HCT116 (cell line): ENCODE results near the gene ISX. TPM values are rescaled to one million over a fixed set of nuclear protein-coding genes. Genes with fewer than 3 reads are reported as not detected.

ENCODE experiments used
- ATAC-seq: fragments of 200-7000 bp; cut with Tn5 transposase; 2 replicates; pipeline ENCODE4 v1.9.1; 2020; ENCODE audit warnings: mild to moderate bottlenecking, moderate library complexity
- BruUV-seq: library from RNA; stranded (reverse); fragments of 400-500 nt; replicated peaks from 2 replicates; lab custom pipeline; 2021; lab: Mats Ljungman, UMichigan
- CTCF ChIA-PET: fragments of 300-600 bp; sonication (Branson Sonifier 250); formaldehyde crosslinking; loops from one replicate; lab custom pipeline; 2021; ENCODE audit warnings: antibody characterized with exemption; lab: Charles Lee
- POLR2A ChIA-PET: fragments of 300-600, 350-600 bp; sonication (Branson Sonifier 250); formaldehyde crosslinking; loops from one replicate; lab custom pipeline; 2021; ENCODE audit warnings: antibody characterized with exemption; lab: Charles Lee
- RAD21 ChIA-PET, 2 experiments: fragments of 300-600 bp; sonication (Branson Sonifier 250); formaldehyde crosslinking; loops; one replicate each; lab custom pipeline; 2023; ENCODE audit warnings: low total read pairs in 2 of 2; ENCODE audit not compliant: uncharacterized antibody in 2 of 2, unreplicated experiment in 2 of 2, low non-redundant PET in 1 of 2; lab: Charles Lee
- DNase-seq: peaks from one replicate; pipeline ENCODE4 v3.0.0-alpha.2; 2010; ENCODE audit warnings: low read depth, low spot score
- H2AFZ ChIP-seq: fragments of 200-600 bp; shearing (Covaris generic), sonication (generic); 2 replicates; pipeline ENCODE4 v1.6.1; 2017; ENCODE audit warnings: low read depth, mixed run types, mixed read lengths, antibody characterized with exemption, low read length; ENCODE audit not compliant: poor library complexity, severe bottlenecking
- H3K27ac ChIP-seq: 2 replicates; pipeline ENCODE4 v1.5.1; 2012; ENCODE audit warnings: low read depth, low read length
- H3K27me3 ChIP-seq: fragments of 200-600 bp; sonication (generic); 2 replicates; pipeline ENCODE4 v1.6.1; 2016; ENCODE audit warnings: mixed run types, low read length, mixed read lengths; ENCODE audit not compliant: insufficient read depth
- H3K36me3 ChIP-seq, 2 experiments: fragments of 200-500 bp in 1 of 2; fragments of 200-600 bp in 1 of 2; sonication (Bioruptor generic) in 1 of 2; sonication (generic) in 1 of 2; 2 replicates each; pipeline versions ENCODE4 v1.5.1 to v1.6.1; 2014 to 2016; ENCODE audit warnings: low read length in 2 of 2, inconsistent platforms in 1 of 2, mixed read lengths in 1 of 2, mixed run types in 1 of 2; ENCODE audit not compliant: insufficient read depth in 2 of 2, control insufficient read depth in 1 of 2
- H3K4me1 ChIP-seq, 2 experiments: fragments of 200-600 bp in 1 of 2; sonication (generic) in 1 of 2; 2 replicates each; pipeline versions ENCODE4 v1.5.1 to v1.6.1; 2012 to 2017; ENCODE audit warnings: low read length in 2 of 2, inconsistent platforms in 1 of 2, mild to moderate bottlenecking in 1 of 2, mixed read lengths in 1 of 2, mixed run types in 1 of 2, moderate library complexity in 1 of 2; ENCODE audit not compliant: insufficient read depth in 2 of 2, control insufficient read depth in 1 of 2
- H3K4me2 ChIP-seq: fragments of 200-600 bp; sonication (generic); 2 replicates; pipeline ENCODE4 v1.6.1; 2017; ENCODE audit warnings: mixed run types, low read length, mixed read lengths
- H3K4me3 ChIP-seq, 2 experiments: fragments of 200-600 bp in 1 of 2; sonication (generic) in 1 of 2; replicated peaks in 1 of 2; 2 replicates each; pipeline ENCODE4 v1.5.1; 2011 to 2016; ENCODE audit warnings: low read length in 2 of 2, control low read depth in 1 of 2, low read depth in 1 of 2, mild to moderate bottlenecking in 1 of 2, mixed read lengths in 1 of 2, mixed run types in 1 of 2
- H3K79me2 ChIP-seq: fragments of 200-600 bp; sonication (generic); 2 replicates; pipeline ENCODE4 v1.6.1; 2017; ENCODE audit warnings: mild to moderate bottlenecking, mixed run types, low read length, moderate library complexity, mixed read lengths; ENCODE audit not compliant: insufficient read depth
- H3K9ac ChIP-seq: fragments of 200-600 bp; sonication (generic); 2 replicates; pipeline ENCODE4 v1.6.1; 2016; ENCODE audit warnings: low read length, mixed read lengths
- H3K9me2 ChIP-seq: fragments of 200-600 bp; sonication (generic), shearing (Covaris generic); 2 replicates; pipeline ENCODE4 v1.6.1; 2017; ENCODE audit warnings: mixed run types, mild to moderate bottlenecking, moderate library complexity; ENCODE audit not compliant: insufficient read depth
- H3K9me3 ChIP-seq, 2 experiments: fragments of 200-500 bp in 1 of 2; fragments of 200-600 bp in 1 of 2; sonication (Bioruptor generic) in 1 of 2; sonication (generic) in 1 of 2; 2 replicates each; pipeline ENCODE4 v1.6.1; 2014 to 2017; ENCODE audit warnings: low read length in 2 of 2, mixed read lengths in 2 of 2, inconsistent platforms in 1 of 2, low read depth in 1 of 2, mild to moderate bottlenecking in 1 of 2, mixed run types in 1 of 2, moderate library complexity in 1 of 2; ENCODE audit not compliant: control insufficient read depth in 1 of 2, insufficient read depth in 1 of 2
- H4K20me1 ChIP-seq: fragments of 200-600 bp; sonication (generic), shearing (Covaris generic); 2 replicates; pipeline ENCODE4 v1.6.1; 2017; ENCODE audit warnings: mixed run types, mild to moderate bottlenecking, moderate library complexity; ENCODE audit not compliant: insufficient read depth
- CBX3 ChIP-seq: IDR thresholded peaks from 2 replicates; pipeline ENCODE4 v1.6.1; 2012; ENCODE audit warnings: low read depth
- EGR1 ChIP-seq: IDR thresholded peaks from 2 replicates; pipeline ENCODE4 v1.6.1; 2012; ENCODE audit warnings: low read depth
- EZH2 ChIP-seq: fragments of 200-600 bp; sonication (generic); IDR thresholded peaks from 2 replicates; pipeline ENCODE4 v1.6.1; 2017; ENCODE audit warnings: antibody characterized with exemption, mixed run types
- FOSL1 ChIP-seq: IDR thresholded peaks from 2 replicates; pipeline ENCODE4 v1.6.1; 2012; ENCODE audit warnings: low read depth
- JUND ChIP-seq: IDR thresholded peaks from 2 replicates; pipeline ENCODE4 v1.6.1; 2012
- MAX ChIP-seq: IDR thresholded peaks from 2 replicates; pipeline ENCODE4 v1.6.1; 2012
- POLR2A ChIP-seq: IDR thresholded peaks from 2 replicates; pipeline ENCODE4 v1.7.0; 2011; ENCODE audit warnings: borderline replicate concordance; ENCODE audit not compliant: insufficient read depth, insufficient read length; ENCODE audit errors: extremely low read depth
- POLR2AphosphoS5 ChIP-seq: IDR thresholded peaks from 2 replicates; pipeline ENCODE4 v1.6.1; 2011; ENCODE audit warnings: mild to moderate bottlenecking, low read depth, low read length, moderate library complexity
- RAD21 ChIP-seq: IDR thresholded peaks from 2 replicates; pipeline ENCODE4 v1.6.1; 2012; ENCODE audit warnings: low read depth, mild to moderate bottlenecking
- SP1 ChIP-seq: IDR thresholded peaks from 2 replicates; pipeline ENCODE4 v1.6.1; 2012; ENCODE audit warnings: low read depth
- SRF ChIP-seq: IDR thresholded peaks from 2 replicates; pipeline ENCODE4 v1.6.1; 2012; ENCODE audit warnings: low read depth
- YY1 ChIP-seq: IDR thresholded peaks from 2 replicates; pipeline ENCODE4 v1.6.1; 2011; ENCODE audit warnings: low read length, low read depth, moderate library complexity, mild to moderate bottlenecking; ENCODE audit not compliant: insufficient replicate concordance; ENCODE audit errors: extremely low read depth
- ZNF274 ChIP-seq: fragments of 200-500 bp; sonication (Bioruptor generic); IDR thresholded peaks from 2 replicates; pipeline ENCODE4 v1.6.1; 2014; ENCODE audit warnings: mild to moderate bottlenecking, low read depth, low read length, inconsistent platforms
- intact Hi-C: fragments of 100-400 bp; cut with micrococcal nuclease; formaldehyde crosslinking; loops from 2 replicates; pipeline ENCODE4 v1.10.0; 2022
- total RNA-seq: library from RNA; stranded (reverse); gene quantifications from one replicate; pipeline ENCODE4 v1.2.1, GENCODE V29; 2021; ENCODE audit not compliant: unreplicated experiment
- TF ChIP-seq, protein P1 (sequence below), 3 experiments: fragments of 200-600 bp in 1 of 3; sonication (generic) in 1 of 3; IDR thresholded peaks in 2 of 3; conservative IDR thresholded peaks in 1 of 3; 2 replicates each; pipeline ENCODE4 v1.5.1; 2012 to 2017; ENCODE audit warnings: low read depth in 2 of 3, low read length in 2 of 3, antibody characterized with exemption in 1 of 3, borderline replicate concordance in 1 of 3, control low read depth in 1 of 3, mild to moderate bottlenecking in 1 of 3, mixed read lengths in 1 of 3, mixed run types in 1 of 3, moderate library complexity in 1 of 3; ENCODE audit not compliant: insufficient read depth in 1 of 3
- TF ChIP-seq, protein P2 (sequence below): IDR thresholded peaks from 2 replicates; pipeline ENCODE4 v1.6.1; 2012
- TF ChIP-seq, protein P3 (sequence below): IDR thresholded peaks from 2 replicates; pipeline ENCODE4 v1.6.1; 2011; ENCODE audit warnings: mild to moderate bottlenecking, low read length, moderate library complexity; ENCODE audit not compliant: insufficient replicate concordance; ENCODE audit errors: extremely low read depth

The ISX gene
- total RNA-seq, 1 experiment from 2014 or later, result not detected

DNA sequence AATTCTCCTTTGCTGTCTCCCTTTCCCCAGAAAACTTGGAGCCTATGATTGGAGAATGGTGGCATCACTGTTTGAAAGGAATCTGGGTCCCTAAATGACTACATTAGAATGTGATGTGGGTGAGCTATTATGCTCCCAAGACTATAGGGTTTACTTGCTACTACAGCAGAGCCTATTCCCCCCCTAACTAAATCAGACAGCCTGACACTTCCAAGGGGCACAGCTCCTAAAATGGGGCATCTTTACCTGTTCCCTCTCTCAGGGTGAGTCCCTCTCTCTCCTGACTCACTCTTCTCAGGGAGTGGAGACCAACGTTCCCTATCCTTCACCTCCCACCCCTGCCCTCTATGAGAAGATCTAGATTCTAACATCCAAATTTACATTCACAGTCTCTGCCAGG is 775 bp upstream of the ISX start (continued):
- TF ChIP-seq MAX (no peak), POLR2A (no peak), EZH2 (no peak), FOSL1 (no peak), JUND (no peak), YY1 (no peak)

DNA sequence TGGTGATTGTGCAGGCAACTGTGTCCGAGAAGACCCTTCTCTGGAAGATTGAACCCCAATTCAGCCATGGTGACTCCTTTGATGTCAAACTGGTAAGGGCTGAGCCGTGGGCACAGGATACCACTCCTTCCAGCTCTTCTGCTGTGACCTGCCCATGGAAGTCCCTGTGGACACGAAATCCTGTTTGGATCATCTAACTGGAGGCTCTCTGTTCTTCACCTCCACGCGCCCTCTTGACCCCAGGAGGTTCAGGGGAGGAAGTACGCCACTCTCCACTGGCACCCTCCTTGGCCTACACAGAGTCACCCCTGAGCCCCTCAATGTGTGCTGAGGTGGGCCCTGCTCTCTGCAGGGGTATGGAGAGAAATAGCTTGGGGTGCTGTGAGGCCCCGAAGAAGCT is 810 bp downstream of the ISX start:
- Histone ChIP-seq H3K27ac (no peak overlapping the region), H4K20me1 (no peaks in the 10 kb centered on the region), H3K9me3 (no peaks in the 10 kb centered on the region), H3K36me3 (no peaks in the 10 kb centered on the region), H3K4me2 (no peak overlapping the region), H2AFZ (no peak overlapping the region), H3K79me2 (no peaks in the 10 kb centered on the region), H3K9ac (no peak overlapping the region), H3K27me3 (no peaks in the 10 kb centered on the region), H3K9me2 (no peaks in the 10 kb centered on the region), H3K4me1 (peaks cover 7 to 27% of the 10 kb centered on the region in 2 experiments), H3K4me3 (no peak overlapping the region)
- ChIA-PET POLR2A (no interaction called here), CTCF (no interaction called here)
- ATAC-seq, result no peak
- no TSS peak for BruUV-seq
- DNase-seq, result no peak
- intact Hi-C loops, result no loop called here
- TF ChIP-seq EGR1 (no peak), SP1 (no peak), CBX3 (no peak), ZNF274 (no peak), RAD21 (no peak), SRF (no peak), POLR2AphosphoS5 (no peak)
- TF ChIP-seq, protein P1, sequence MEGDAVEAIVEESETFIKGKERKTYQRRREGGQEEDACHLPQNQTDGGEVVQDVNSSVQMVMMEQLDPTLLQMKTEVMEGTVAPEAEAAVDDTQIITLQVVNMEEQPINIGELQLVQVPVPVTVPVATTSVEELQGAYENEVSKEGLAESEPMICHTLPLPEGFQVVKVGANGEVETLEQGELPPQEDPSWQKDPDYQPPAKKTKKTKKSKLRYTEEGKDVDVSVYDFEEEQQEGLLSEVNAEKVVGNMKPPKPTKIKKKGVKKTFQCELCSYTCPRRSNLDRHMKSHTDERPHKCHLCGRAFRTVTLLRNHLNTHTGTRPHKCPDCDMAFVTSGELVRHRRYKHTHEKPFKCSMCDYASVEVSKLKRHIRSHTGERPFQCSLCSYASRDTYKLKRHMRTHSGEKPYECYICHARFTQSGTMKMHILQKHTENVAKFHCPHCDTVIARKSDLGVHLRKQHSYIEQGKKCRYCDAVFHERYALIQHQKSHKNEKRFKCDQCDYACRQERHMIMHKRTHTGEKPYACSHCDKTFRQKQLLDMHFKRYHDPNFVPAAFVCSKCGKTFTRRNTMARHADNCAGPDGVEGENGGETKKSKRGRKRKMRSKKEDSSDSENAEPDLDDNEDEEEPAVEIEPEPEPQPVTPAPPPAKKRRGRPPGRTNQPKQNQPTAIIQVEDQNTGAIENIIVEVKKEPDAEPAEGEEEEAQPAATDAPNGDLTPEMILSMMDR (IDR thresholded peaks at IDR 0.05 in 2 of 3, conservative IDR thresholded peaks at IDR 0.05 in 1 of 3; ENCODE audit: borderline replicate concordance in 1 of 3, insufficient read depth in 1 of 3, low read depth in 2 of 3, low read length in 2 of 3), result no peak
- TF ChIP-seq, protein P2, sequence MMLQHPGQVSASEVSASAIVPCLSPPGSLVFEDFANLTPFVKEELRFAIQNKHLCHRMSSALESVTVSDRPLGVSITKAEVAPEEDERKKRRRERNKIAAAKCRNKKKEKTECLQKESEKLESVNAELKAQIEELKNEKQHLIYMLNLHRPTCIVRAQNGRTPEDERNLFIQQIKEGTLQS, result no peak
- TF ChIP-seq, protein P3, sequence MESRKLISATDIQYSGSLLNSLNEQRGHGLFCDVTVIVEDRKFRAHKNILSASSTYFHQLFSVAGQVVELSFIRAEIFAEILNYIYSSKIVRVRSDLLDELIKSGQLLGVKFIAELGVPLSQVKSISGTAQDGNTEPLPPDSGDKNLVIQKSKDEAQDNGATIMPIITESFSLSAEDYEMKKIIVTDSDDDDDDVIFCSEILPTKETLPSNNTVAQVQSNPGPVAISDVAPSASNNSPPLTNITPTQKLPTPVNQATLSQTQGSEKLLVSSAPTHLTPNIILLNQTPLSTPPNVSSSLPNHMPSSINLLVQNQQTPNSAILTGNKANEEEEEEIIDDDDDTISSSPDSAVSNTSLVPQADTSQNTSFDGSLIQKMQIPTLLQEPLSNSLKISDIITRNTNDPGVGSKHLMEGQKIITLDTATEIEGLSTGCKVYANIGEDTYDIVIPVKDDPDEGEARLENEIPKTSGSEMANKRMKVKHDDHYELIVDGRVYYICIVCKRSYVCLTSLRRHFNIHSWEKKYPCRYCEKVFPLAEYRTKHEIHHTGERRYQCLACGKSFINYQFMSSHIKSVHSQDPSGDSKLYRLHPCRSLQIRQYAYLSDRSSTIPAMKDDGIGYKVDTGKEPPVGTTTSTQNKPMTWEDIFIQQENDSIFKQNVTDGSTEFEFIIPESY, result no peak
- TF ChIP-seq, all 23 proteins: peak for 0
- RAD21 ChIA-PET, result no interaction called here
